ENCODE measurements around the gene HBQ1.
"Not testable (repeated sequence)": the region's sequence is repeated elsewhere in the genome, so short reads cannot be mapped to it uniquely, and the experiment has no call there.

DNA sequence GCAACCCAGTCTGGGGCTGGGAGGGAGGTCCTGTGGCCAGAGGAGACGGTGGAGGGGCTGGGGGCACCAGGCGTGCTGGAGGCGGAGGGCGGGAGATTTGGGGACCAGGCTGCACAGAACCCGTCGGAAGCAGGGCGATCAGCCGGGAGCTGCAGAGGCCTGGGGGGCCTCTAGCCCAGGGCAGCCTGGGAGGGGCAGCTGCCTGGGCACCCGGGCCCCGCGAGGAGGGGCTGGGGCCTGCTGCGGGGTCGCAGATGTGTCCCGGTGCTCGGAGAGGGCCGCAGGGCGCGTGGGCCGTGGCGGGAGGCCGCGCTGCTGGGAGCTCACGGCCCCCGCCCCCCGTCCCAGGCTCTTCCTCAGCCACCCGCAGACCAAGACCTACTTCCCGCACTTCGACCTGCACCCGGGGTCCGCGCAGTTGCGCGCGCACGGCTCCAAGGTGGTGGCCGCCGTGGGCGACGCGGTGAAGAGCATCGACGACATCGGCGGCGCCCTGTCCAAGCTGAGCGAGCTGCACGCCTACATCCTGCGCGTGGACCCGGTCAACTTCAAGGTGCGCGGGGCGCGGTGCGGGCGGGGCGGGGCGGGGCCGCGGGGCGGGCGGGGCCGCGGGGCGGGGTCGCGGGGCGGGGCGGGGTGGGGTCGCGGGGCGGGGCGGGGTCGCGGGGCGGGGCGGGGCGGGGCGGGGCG is 16.0 kb upstream of the HBQ1 start:
- TF ChIP-seq POLR2A (IDR thresholded peaks at IDR 0.05; ENCODE audit: extremely low read depth, insufficient read length); MYC (IDR thresholded peaks at IDR 0.05; ENCODE audit: low read depth, low read length): not testable (repeated sequence)
- TF ChIP-seq, protein P1, sequence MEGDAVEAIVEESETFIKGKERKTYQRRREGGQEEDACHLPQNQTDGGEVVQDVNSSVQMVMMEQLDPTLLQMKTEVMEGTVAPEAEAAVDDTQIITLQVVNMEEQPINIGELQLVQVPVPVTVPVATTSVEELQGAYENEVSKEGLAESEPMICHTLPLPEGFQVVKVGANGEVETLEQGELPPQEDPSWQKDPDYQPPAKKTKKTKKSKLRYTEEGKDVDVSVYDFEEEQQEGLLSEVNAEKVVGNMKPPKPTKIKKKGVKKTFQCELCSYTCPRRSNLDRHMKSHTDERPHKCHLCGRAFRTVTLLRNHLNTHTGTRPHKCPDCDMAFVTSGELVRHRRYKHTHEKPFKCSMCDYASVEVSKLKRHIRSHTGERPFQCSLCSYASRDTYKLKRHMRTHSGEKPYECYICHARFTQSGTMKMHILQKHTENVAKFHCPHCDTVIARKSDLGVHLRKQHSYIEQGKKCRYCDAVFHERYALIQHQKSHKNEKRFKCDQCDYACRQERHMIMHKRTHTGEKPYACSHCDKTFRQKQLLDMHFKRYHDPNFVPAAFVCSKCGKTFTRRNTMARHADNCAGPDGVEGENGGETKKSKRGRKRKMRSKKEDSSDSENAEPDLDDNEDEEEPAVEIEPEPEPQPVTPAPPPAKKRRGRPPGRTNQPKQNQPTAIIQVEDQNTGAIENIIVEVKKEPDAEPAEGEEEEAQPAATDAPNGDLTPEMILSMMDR (IDR thresholded peaks at IDR 0.05; ENCODE audit: low read depth, low read length), result not testable (repeated sequence)

Data from NB4 (cell line).